ENCODE data around the gene RASSF4.
"Not testable (repeated sequence)": the region's sequence is repeated elsewhere in the genome, so short reads cannot be mapped to it uniquely, and the experiment has no call there.

RASSF4 gene

DNA sequence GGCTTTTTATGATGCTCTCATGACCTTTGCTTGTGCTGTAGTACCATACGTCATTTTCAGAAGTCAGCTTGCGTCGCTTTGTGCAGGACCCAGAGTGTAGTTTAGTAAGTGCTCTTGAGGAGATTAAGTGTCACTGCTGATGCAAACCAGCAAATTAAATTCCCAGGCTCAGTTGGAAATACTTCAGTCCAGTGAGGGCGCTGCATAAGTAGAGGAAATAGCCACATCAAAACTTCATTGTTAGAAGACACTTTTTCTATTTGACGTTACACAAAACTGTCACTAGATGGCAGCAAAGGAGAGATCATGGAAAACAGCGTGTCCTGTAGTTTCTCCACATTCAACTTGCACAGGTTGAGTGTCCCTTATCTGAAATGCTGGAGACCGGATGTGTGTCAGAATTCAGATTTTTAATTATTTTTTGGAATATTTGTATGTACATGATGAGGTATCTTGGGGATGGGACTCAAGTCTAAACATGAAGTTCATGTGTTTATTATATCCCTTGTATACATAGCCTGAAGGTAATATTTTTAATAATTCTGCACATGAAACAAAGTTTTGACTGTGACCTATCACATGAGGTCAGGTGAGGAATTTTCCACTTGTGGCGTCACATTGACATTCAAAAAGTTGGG, 49.0 kb downstream of the RASSF4 start:
- peak; percentile 59 for DNase-seq

DNA sequence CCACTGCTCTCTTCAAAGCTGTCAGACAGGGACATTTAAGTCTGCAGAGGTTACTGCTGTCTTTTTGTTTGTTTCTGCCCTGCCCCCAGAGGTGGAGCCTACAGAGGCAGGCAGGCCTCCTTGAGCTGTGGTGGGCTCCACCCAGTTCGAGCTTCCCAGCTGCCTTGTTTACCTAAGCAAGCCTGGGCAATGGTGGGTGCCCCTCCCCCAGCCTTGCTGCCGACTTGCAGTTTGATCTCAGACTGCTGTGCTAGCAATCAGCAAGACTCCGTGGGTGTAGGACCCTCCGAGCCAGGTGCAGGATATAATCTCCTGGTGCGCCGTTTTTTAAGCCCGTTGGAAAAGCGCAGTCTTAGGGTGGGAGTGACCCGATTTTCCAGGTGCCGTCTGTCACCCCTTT, 55.0 kb downstream of the RASSF4 start:
- not testable (repeated sequence) for DNase-seq

DNA sequence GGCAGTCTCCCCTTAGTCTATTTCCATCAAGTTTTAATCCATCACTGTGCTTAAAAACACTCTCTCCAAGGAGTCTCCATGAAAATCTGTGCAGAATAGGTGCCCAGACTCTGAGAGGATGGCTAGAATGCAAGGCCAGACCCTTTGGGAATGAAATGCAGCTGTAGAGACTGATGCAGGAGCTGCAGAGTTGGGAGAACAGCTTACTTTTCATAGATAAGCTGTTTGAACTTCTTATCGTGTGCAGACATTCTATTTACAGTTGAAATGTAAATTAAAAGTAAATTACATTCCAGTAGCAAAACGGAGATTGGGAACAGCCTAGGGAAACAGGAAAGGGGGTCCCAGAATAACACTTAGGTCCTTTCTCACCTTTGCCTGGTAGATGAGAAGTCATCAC, 56.0 kb downstream of the RASSF4 start:
- DNase-seq = no peak

DNA sequence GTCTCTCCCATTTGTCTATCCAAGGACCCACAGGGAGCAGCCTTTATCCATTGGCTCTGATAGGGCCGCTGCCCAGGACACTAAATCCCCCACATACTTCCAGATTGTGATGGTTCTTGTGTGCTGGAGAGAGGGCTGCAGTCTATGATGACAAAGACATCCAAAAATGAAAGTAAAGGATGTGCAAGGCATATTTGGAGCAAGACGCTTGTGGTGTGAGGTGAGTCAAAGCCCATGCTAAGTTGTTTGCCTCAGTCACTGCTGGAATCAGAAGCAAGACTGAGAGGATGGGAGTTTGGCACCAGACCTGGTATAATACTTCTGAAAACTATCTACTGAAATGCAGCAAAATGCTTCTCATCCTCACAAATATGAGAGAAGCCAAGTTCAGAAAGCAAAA, 63.8 kb downstream of the RASSF4 start:
- no peak for DNase-seq

DNA sequence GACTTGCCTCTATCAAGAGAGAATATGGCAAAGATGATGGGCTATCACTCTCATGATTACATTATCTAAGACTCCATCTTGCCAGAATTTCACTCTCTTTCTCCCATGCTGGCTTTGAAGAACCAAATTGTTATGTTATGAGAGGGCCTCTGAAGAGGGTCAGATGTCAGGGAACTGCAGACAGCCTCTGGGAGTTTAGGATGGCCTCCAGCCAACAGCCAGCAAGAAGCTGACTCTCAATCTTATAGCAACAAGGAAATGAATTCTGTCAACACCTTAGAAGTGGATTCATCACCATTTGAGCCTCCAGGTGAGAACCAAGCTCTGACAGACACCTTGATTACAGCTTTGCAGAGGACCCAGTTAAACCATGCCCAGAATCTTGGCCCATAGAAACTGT, 74.7 kb downstream of the RASSF4 start:
- DNase-seq = no peak

DNA sequence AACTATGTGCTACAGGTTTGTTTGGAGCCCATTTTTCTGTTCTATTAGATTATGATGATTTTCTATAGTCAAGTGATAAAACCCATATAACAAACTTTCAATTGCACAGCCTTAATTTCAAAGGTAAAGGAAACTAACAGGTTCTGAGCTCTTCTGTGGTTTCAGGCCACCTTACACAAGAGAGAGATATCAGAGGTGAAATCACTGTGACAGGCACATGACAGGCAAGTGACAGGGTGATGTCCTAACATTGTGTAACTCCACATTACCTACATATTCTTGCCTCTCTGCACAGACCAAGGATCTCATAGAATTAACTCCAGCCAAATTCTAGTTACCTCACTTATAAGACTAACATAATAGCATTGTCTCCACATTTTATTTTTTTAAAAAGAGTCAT, 76.1 kb downstream of the RASSF4 start:
- DNase-seq = no peak

DNA sequence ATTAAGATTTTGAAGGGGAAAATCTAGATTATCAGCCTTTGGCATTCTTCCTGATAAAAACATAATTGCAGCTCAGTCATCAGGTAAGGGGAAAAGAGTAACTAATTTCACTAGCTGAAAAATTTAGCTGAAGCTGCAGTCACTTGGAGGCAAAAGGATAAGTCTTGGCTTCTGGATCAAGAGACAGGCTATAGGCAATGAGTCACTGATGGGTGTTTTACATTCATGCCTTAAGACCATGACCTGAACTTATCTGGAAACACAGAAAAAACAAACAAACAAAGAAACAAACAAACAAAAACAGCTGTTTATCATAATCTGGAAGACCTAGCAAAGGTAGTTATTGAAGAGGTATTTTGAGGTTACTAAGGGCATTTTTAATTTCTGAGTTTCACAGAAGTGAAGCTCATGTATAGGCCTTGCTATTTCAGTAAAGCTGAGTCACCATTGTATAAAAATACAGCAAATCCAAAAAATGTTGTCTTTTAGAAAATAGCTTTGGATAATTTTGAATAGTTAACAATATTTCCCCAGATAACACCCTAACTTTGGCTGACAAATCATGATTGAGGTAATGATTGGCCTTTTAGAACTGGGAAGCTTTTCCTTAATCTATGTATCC, 81.4 kb downstream of the RASSF4 start:
- DNase-seq = no peak

DNA sequence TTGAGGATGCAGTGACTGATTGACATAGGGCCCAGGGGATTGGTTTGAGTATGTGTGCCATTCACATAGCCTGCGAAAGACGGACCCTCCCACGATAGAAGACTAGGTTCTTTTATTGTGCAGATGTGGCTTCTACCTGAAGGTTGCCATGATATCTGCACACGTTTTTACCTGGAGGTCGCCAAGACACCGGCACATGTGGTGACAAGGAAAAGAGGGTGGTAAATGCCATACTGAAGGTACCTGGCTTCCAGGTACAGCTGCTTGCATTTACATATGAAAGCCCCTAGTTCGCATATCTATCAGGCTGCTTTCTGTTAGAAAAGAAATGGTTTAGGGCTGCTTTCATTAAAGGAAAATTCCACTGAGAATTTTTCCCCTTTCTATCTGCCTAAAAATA, 84.7 kb downstream of the RASSF4 start:
- no peak for DNase-seq

All from NCI-H510A (cell line).